Nephron (organoid): ENCODE results near the gene ARHGEF2.

ENCODE experiments used
- H3K27ac Mint-ChIP-seq, 3 experiments: 2 replicates each; pipeline ENCODE4 v1.8.0; 2020; ENCODE audit warnings: mixed read lengths in 3 of 3, mild to moderate bottlenecking in 2 of 3, moderate library complexity in 1 of 3
- H3K27me3 Mint-ChIP-seq: 2 replicates; pipeline ENCODE4 v1.8.0; 2021; ENCODE audit warnings: low read depth, mild to moderate bottlenecking, moderate library complexity, mixed read lengths
- H3K36me3 Mint-ChIP-seq: 2 replicates; pipeline ENCODE4 v1.8.0; 2020; ENCODE audit warnings: low read depth, mixed read lengths
- H3K4me1 Mint-ChIP-seq: 2 replicates; pipeline ENCODE4 v1.8.0; 2020; ENCODE audit warnings: mixed read lengths
- H3K4me3 Mint-ChIP-seq, 3 experiments: 2 replicates each; pipeline ENCODE4 v1.8.0; 2020; ENCODE audit warnings: mild to moderate bottlenecking in 3 of 3, mixed read lengths in 3 of 3, moderate library complexity in 2 of 3
- H3K9me3 Mint-ChIP-seq: 2 replicates; pipeline ENCODE4 v1.8.0; 2020; ENCODE audit warnings: mixed read lengths
- TF ChIP-seq, protein P1 (sequence below), 3 experiments: fragments of 200-600 bp; sonication (generic); IDR thresholded peaks; one replicate each; pipeline ENCODE4 v1.5.0; 2021; ENCODE audit warnings: antibody characterized with exemption in 3 of 3; ENCODE audit not compliant: unreplicated experiment in 3 of 3

Gene ARHGEF2

DNA sequence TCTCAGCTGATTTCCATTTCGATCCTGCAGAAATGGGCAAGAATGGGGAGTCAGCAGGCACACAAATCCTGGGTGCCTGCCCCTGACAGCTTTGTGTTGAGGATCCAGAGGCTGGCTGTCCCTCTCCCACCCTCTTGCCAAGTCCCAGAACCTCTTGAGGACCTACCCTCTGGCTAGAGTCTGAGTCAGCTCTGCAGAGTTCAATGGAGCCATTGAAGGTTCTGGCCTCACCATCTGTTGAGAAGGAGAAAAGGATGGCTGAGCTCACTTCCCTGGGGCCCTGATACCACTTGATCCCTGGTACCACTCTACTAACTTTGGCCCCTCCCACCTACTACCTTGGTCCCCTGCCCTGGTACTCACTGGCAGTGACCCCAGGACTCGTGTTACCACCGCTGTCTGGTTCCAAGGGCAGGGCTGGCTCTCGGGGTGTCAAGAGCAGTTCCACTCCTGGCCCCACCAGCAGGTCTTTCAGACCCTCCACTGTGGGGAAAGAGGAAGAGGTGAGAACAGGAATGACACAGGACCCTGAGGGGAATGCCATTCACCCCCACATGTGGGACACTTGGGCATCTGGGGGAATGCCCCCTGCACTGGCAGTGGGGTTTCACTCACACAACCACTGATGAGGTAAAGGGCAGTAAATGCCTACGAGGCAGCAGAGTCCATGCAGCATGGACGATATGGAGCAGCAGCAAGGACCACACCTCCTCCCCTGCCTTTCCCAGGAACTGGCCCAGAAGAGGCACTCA, 26.4 kb downstream of the ARHGEF2 start:
- no peaks in the 10 kb centered on the region for H3K4me1 Mint-ChIP-seq
- H3K27me3 Mint-ChIP-seq, result no peaks in the 10 kb centered on the region

DNA sequence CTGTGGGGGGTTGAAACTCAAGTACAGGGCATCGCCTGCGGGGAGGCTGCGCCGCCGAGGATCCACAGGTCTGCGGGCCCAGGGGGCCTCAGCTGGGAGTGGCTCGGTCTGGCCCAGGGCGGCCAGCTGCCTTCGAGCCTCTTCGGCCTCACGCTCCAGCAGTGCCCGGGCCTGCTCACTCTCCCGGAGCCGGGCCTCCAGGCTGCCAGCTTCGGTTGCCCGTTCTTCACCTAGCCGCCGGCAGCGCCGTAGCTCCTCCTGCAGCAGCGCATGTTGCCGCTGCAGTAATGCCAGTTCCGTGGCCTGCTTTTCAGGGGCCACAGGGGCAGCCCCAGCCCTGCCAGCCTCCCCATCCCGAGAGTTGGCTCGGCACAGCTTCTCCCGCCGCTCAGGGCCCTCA, 27.5 kb downstream of the ARHGEF2 start:
- no peaks in the 10 kb centered on the region for H3K27me3 Mint-ChIP-seq
- no peak overlapping the region for H3K27ac Mint-ChIP-seq
- no peaks in the 10 kb centered on the region for H3K9me3 Mint-ChIP-seq
- TF ChIP-seq, protein P1, sequence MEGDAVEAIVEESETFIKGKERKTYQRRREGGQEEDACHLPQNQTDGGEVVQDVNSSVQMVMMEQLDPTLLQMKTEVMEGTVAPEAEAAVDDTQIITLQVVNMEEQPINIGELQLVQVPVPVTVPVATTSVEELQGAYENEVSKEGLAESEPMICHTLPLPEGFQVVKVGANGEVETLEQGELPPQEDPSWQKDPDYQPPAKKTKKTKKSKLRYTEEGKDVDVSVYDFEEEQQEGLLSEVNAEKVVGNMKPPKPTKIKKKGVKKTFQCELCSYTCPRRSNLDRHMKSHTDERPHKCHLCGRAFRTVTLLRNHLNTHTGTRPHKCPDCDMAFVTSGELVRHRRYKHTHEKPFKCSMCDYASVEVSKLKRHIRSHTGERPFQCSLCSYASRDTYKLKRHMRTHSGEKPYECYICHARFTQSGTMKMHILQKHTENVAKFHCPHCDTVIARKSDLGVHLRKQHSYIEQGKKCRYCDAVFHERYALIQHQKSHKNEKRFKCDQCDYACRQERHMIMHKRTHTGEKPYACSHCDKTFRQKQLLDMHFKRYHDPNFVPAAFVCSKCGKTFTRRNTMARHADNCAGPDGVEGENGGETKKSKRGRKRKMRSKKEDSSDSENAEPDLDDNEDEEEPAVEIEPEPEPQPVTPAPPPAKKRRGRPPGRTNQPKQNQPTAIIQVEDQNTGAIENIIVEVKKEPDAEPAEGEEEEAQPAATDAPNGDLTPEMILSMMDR (IDR thresholded peaks at IDR 0.05; ENCODE audit: unreplicated experiment in 3 of 3), result no peak
- H3K4me1 Mint-ChIP-seq, result peaks cover 7% of the 10 kb centered on the region
- no peak overlapping the region for H3K4me3 Mint-ChIP-seq
- H3K36me3 Mint-ChIP-seq, result peaks cover 68% of the 10 kb centered on the region

More for the DNA sequence above, 26.4 kb downstream of the ARHGEF2 start:
- no peaks in the 10 kb centered on the region for H3K9me3 Mint-ChIP-seq
- H3K36me3 Mint-ChIP-seq, result peaks cover 63% of the 10 kb centered on the region
- TF ChIP-seq, protein P1 (IDR thresholded peaks at IDR 0.05; ENCODE audit: unreplicated experiment in 3 of 3), result no peak
- H3K4me3 Mint-ChIP-seq, result no peak overlapping the region
- H3K27ac Mint-ChIP-seq, result no peak overlapping the region

DNA sequence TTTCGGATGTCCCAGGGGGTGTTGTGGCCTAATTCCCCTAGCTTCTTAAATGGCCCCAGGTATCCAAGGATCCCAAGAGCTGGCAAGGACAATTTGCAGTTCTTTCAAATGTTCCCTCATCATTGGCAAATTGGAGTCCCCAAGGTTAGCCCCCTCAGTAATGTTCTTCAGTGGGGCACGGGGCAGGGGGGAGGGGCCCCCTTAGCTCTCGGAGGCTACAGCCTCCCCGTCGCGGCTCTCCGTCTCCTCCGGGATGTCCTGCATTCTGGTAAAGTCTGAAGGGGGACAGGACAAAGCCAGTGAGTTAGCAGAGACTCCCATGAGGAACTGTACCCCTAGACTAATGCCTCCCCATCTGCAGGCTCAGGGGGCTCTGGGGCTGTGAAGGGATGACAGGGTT, 30.6 kb downstream of the ARHGEF2 start:
- Mint-ChIP-seq H3K27ac (no peak overlapping the region), H3K36me3 (peaks cover 46% of the 10 kb centered on the region), H3K9me3 (no peaks in the 10 kb centered on the region), H3K4me1 (peaks cover 16% of the 10 kb centered on the region), H3K4me3 (no peak overlapping the region), H3K27me3 (no peaks in the 10 kb centered on the region)
- TF ChIP-seq, protein P1 (IDR thresholded peaks at IDR 0.05; ENCODE audit: unreplicated experiment in 3 of 3), result no peak

DNA sequence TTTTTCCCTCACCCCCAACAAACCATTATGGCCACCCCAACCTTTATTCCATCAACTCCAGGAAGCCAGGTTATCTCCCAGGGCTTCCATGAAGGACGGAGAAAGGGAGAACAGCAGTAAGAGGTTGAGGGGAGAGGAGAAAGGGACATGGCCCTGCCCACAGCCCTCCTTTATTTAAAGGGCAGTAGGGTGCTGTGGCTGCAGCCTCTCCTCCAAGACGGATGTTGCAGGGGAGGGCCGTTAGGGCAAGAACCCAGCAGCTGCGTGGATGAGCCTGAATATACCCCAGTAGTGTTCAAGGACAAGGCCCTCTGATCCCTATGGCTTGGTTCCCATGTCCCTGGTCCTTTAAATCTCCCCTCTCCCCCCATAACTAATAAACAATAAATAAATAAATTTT, 31.1 kb downstream of the ARHGEF2 start:
- Mint-ChIP-seq H3K27ac (peak overlapping the region in 1 of 3 experiments; percentile 46), H3K27me3 (no peaks in the 10 kb centered on the region), H3K9me3 (no peaks in the 10 kb centered on the region), H3K4me3 (no peak overlapping the region), H3K4me1 (peaks cover 19% of the 10 kb centered on the region), H3K36me3 (peaks cover 42% of the 10 kb centered on the region)
- TF ChIP-seq, protein P1 (IDR thresholded peaks at IDR 0.05; ENCODE audit: unreplicated experiment in 3 of 3), result no peak

DNA sequence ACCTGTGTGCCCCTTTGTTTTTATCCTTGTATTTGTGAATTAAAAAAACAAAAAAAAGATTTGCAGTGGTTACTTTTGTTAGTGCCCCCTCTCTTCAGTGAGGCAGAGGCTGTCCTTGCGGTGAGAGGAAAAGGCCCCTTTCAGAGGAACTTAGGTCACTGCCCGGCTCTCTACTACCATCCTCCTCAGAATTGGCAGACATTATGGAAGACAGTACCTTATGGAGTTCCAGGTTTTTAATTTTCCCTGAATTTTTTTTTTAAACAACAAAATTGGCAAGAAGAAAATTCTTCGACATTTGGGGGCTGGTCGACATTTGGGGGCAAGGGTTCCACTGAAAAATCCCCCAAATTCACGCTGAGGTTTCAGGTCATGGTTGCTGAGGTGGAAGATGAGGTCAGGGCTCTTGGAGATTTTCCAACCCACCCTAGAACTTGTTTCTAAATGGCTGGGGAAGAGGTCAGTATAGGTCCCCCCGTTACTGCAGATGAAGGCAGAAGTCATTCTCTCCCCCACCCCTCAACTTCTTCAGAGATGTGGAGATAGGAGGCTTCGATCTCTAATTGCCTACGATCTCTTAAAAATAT, 31.6 kb downstream of the ARHGEF2 start:
- TF ChIP-seq, protein P1 (IDR thresholded peaks at IDR 0.05; ENCODE audit: unreplicated experiment in 3 of 3), result no peak
- Mint-ChIP-seq H3K36me3 (peaks cover 37% of the 10 kb centered on the region), H3K4me3 (no peak overlapping the region), H3K4me1 (peaks cover 22% of the 10 kb centered on the region), H3K27ac (peak overlapping the region in 2 of 3 experiments; percentile 46 to 91), H3K9me3 (no peaks in the 10 kb centered on the region), H3K27me3 (no peaks in the 10 kb centered on the region)

DNA sequence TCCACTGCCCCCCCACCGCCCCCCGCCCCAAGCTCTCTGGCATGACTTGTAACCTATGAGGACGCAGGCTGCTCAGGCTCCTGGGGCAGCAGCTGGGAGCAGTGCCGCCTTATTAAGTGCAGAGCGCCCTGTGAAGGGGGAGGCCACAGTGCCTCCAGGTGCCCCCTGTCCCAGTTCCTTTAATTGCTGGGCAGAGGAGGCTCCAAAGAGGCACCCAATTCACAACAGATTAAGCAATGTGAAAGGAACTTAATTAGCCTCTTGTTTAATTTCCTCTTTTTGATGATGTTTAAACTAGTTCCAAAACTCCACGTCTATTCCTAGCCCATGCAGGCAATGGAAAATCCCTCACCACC, 33.9 kb downstream of the ARHGEF2 start:
- H3K27ac Mint-ChIP-seq, result peak overlapping the region; percentile 89 to 91 (median 89)
- H3K4me3 Mint-ChIP-seq, result peak overlapping the region in 1 of 3 experiments; percentile 6
- peaks cover 23% of the 10 kb centered on the region for H3K36me3 Mint-ChIP-seq
- peaks cover 38% of the 10 kb centered on the region for H3K4me1 Mint-ChIP-seq
- H3K9me3 Mint-ChIP-seq, result no peaks in the 10 kb centered on the region
- H3K27me3 Mint-ChIP-seq, result no peaks in the 10 kb centered on the region
- TF ChIP-seq, protein P1 (IDR thresholded peaks at IDR 0.05; ENCODE audit: unreplicated experiment in 3 of 3), result no peak
